Activated CD4-positive, alpha-beta memory T cell treated with anti-CD3 and anti-CD28 coated beads, Interleukin-2, amount 10 ng/mL, durations not matched to agents 7 days and 5 days (primary cell): ENCODE measurements around the gene CAMK2B. TPM values are rescaled to one million over a fixed set of nuclear protein-coding genes. Genes with fewer than 3 reads are reported as not detected.
A peak's percentile ranks its signal among the peaks of the same experiment; 100 is the strongest.

Experiments
- CTCF ChIA-PET: fragments of 350-600 bp; sonication (Branson Sonifier 250); formaldehyde crosslinking; loops from one replicate; lab custom pipeline; 2021; ENCODE audit warnings: antibody characterized with exemption, inconsistent platforms; lab: Charles Lee
- POLR2A ChIA-PET: fragments of 350-600 bp; sonication (Branson Sonifier 250); formaldehyde crosslinking; loops from one replicate; lab custom pipeline; 2021; ENCODE audit warnings: antibody characterized with exemption; lab: Charles Lee
- DNase-seq: peaks from one replicate; pipeline ENCODE4 v3.0.0-alpha.2; 2020
- H3K27ac Mint-ChIP-seq: one replicate; pipeline ENCODE4 v1.8.0; 2021; ENCODE audit warnings: mild to moderate bottlenecking, mixed read lengths
- H3K27me3 Mint-ChIP-seq: one replicate; pipeline ENCODE4 v1.8.0; 2021; ENCODE audit warnings: mixed read lengths
- H3K36me3 Mint-ChIP-seq: one replicate; pipeline ENCODE4 v1.8.0; 2021; ENCODE audit warnings: low read depth, mixed read lengths
- H3K4me1 Mint-ChIP-seq: one replicate; pipeline ENCODE4 v1.8.0; 2021; ENCODE audit warnings: mixed read lengths
- H3K4me3 Mint-ChIP-seq: one replicate; pipeline ENCODE4 v1.8.0; 2021; ENCODE audit warnings: mild to moderate bottlenecking, mixed read lengths
- H3K9me3 Mint-ChIP-seq: one replicate; pipeline ENCODE4 v1.8.0; 2021; ENCODE audit warnings: mixed read lengths
- total RNA-seq, 2 experiments: library from RNA; stranded (reverse); gene quantifications; one replicate each; pipeline ENCODE4 v1.2.3, GENCODE V29; 2021

CAMK2B gene
- total RNA-seq, 2 experiments from 2014 or later = 0.10 TPM; not detected in 1

DNA sequence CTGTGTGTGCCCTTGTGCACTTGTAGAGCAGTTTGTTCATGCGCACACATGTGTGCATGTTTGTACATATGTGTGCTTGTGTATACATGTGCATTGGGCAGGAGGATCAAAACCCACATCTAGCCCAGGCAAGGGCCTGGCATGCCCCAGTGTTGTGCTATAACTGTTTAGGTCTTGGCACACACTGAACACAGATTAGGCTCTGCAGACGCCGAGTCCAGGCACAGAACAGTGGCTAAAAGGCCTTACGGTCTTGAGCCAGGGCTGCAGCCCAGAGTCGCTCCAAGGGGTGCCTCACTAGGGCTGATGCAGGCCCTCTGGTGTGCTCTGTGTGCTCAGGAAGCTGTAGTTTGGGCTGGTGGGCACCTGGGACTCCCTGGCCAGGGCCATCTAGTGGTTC lies 68.9 kb downstream of the CAMK2B start:
- H3K4me3 Mint-ChIP-seq = no peak overlapping the region
- no peaks in the 10 kb centered on the region for H3K36me3 Mint-ChIP-seq
- H3K4me1 Mint-ChIP-seq = peaks cover 29% of the 10 kb centered on the region
- ChIA-PET POLR2A (interaction anchor here (3.7 kb wide), 1 partner anchor 233 kb away, joined by 20 read pairs; the partner anchor contains the start of gene NUDCD3), CTCF (no interaction called here)
- H3K9me3 Mint-ChIP-seq = peaks cover 4% of the 10 kb centered on the region
- no peaks in the 10 kb centered on the region for H3K27me3 Mint-ChIP-seq
- no peak for DNase-seq
- no peak overlapping the region for H3K27ac Mint-ChIP-seq

DNA sequence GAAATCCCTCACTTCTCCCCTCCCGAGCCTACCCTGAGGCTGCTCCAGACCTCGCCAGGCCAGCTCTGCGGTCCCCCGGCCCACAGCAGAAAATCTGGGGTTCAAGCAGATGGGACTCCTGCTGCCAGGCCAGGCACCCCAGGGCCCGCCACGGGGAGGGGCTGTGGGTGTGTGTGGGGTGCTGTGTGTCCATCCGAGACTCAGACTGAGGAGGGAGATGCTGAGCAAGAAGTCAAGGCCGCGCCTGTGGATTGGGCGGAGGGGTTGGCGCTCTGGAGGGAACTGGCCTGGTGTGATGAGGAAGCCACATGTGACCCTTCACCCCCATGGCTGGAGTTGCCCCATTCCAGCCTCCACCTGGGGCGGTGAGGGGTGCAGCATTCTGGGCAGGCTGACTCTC lies 73.5 kb downstream of the CAMK2B start:
- H3K27me3 Mint-ChIP-seq = no peaks in the 10 kb centered on the region
- ChIA-PET CTCF (interaction anchor here (1.1 kb wide), 1 partner anchor 11 kb away, joined by 3 read pairs; no protein-coding TSS in a partner anchor), POLR2A (no interaction called here)
- no peak overlapping the region for H3K27ac Mint-ChIP-seq
- peaks cover 4% of the 10 kb centered on the region for H3K9me3 Mint-ChIP-seq
- no peak overlapping the region for H3K4me3 Mint-ChIP-seq
- no peaks in the 10 kb centered on the region for H3K4me1 Mint-ChIP-seq
- no peak for DNase-seq
- no peaks in the 10 kb centered on the region for H3K36me3 Mint-ChIP-seq

DNA sequence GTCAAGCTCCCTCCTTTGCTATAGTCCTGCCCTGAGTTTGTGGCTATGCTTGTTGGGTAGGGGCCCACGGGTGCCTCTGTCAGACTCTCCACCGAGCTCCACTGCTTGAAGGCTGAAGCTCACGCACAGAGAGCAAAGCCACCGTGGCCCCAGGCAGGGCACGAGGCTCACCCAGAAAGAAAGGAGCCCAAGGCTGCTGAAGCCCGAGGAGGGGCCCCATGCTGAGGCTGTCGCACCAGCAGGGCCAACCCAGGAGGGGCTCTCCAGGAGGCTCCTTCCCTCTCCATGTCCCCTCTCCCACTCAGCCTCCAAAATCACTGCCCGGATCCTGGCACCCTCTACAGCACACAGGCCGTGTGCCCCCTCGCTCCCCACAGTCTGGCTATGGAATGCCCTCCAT lies 74.1 kb downstream of the CAMK2B start:
- ChIA-PET CTCF (interaction anchor here (0.9 to 1.1 kb wide), 2 partner anchors 11 to 211 kb away, joined by 3 to 4 read pairs; no protein-coding TSS in a partner anchor), POLR2A (no interaction called here)
- Mint-ChIP-seq H3K36me3 (no peaks in the 10 kb centered on the region), H3K27ac (no peak overlapping the region), H3K4me1 (no peaks in the 10 kb centered on the region), H3K27me3 (no peaks in the 10 kb centered on the region), H3K9me3 (peaks cover 4% of the 10 kb centered on the region), H3K4me3 (no peak overlapping the region)
- no peak for DNase-seq

DNA sequence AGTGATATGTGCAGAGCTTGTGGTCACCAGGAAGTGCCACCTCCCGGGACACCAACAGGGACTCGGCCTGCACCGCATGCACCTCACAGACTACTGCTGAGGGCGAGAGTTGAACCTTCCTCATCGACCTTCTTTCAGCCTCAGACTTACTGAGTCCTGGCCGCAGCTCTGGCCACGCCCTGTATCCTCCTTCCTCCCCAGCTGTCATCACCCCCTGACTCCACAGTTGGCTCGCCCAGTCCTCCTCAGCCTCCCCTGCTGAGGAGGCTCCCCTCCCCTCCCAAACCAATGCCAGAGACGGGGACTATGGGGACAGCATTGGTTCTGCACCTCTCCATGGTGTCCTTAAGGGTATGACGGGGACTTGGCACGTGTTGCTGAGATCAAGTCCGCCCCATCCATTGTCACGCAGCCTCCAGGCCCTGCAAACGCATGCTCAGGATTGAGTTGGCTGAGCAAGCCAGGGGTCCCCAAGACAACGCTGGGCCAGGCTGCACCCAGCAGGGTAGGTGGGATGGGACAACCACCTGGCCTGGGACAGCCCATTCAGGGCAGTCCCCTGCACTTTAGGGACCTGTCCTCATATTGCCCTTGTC lies 75.7 kb downstream of the CAMK2B start:
- Mint-ChIP-seq H3K9me3 (peaks cover 2% of the 10 kb centered on the region), H3K36me3 (no peaks in the 10 kb centered on the region), H3K4me1 (no peaks in the 10 kb centered on the region), H3K4me3 (no peak overlapping the region), H3K27me3 (no peaks in the 10 kb centered on the region), H3K27ac (no peak overlapping the region)
- POLR2A ChIA-PET = interaction anchor here (0.5 kb wide), 1 partner anchor 186 kb away, joined by 3 read pairs; no protein-coding TSS in a partner anchor
- no peak for DNase-seq
- CTCF ChIA-PET = interaction anchor here (0.7 kb wide), 1 partner anchor 8 kb away, joined by 3 read pairs; no protein-coding TSS in a partner anchor

DNA sequence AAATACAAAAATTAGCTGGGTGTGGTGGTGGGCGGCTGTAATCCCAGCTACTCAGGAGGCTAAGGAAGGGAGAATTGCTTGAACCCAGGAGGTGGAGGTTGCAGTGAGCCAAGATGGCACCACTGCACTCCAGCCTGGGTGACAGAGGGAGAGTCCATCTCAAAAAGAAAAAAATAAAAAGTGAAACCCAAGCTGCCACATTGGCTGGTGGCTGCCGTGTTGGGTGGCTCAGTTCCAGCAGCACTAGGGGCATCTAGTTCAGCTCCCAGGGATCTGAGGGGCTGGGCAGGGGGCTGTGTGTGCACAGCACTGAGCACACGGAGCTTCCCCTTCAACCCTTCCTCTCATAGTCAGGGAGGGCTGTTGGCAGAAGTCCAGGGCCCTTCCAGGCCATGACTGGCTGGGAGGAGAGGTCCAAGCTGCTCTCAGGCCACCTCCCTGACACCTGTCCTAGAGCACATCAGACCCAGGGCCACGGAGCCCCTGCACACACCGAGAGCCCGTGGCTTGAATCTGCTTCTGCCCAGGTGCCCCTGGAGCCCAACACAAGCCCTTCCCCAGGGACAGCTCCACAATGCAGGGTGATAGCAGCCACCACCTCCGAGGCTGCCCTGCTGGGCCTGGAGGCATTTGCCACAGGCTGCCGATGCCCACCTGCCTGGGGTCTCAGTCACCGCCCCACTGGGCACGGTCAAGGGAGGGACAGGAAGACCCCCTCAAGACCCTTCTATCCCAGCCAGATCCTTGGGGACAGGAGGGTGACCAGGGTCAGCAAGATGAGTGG lies 77.3 kb downstream of the CAMK2B start:
- Mint-ChIP-seq H3K9me3 (no peaks in the 10 kb centered on the region), H3K4me1 (no peaks in the 10 kb centered on the region), H3K27me3 (no peaks in the 10 kb centered on the region), H3K27ac (no peak overlapping the region), H3K4me3 (no peak overlapping the region), H3K36me3 (no peaks in the 10 kb centered on the region)
- DNase-seq = no peak
- ChIA-PET POLR2A (no interaction called here), CTCF (no interaction called here)

DNA sequence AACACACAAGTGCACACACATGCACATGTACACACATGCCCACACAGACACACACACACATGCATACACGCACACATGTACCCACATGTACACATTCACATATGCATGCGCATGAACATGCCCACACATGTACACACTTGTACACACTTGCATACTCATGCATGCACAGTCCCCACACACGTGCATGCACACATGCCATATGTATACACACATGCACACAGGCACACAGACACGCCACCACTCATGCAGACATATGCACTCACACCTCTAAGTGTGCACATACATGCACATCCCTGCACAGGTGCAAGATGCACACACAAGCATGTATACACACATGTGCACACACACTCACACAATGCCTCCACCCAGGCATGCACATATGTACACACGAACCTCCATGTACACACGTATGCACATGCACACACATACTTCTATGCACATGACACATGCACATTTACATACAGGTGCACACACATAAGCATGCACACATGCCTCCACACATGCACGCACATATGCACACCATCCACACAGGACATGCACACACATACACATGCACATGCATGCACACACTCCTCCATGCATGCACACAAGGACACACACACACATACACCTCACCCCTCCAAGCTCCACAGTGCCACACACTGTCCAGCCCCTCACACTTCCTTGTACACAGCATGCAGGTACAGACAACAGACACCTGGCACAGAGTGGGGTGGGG lies 78.8 kb downstream of the CAMK2B start:
- H3K9me3 Mint-ChIP-seq = no peaks in the 10 kb centered on the region
- no peak overlapping the region for H3K27ac Mint-ChIP-seq
- no peaks in the 10 kb centered on the region for H3K27me3 Mint-ChIP-seq
- CTCF ChIA-PET = no interaction called here
- no peaks in the 10 kb centered on the region for H3K4me1 Mint-ChIP-seq
- POLR2A ChIA-PET = no interaction called here
- no peak for DNase-seq
- H3K36me3 Mint-ChIP-seq = no peaks in the 10 kb centered on the region
- no peak overlapping the region for H3K4me3 Mint-ChIP-seq

DNA sequence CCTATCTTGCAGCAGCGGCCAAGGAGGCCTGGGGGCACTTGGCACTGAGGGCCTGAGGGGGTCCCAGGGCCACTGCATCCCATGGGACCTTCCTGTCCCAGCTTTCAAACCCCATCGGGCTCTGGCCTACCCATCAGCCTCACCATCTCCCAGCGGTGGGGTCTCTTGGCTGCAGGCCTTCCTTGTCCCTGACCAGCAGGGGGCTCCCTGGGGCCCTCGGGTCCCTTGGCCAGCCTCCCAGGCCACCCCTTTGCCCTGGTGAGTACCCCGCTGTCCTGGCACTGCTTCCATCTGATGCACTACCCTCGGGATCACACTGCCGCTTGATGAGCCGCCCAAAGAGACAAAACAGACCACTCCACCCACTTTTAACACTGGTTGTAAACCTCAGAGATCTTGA lies 81.1 kb downstream of the CAMK2B start:
- Mint-ChIP-seq H3K9me3 (no peaks in the 10 kb centered on the region), H3K36me3 (no peaks in the 10 kb centered on the region), H3K4me1 (no peaks in the 10 kb centered on the region), H3K4me3 (no peak overlapping the region), H3K27ac (no peak overlapping the region), H3K27me3 (no peaks in the 10 kb centered on the region)
- peak; percentile 31 for DNase-seq
- POLR2A ChIA-PET = no interaction called here
- CTCF ChIA-PET = interaction anchor here (1.2 kb wide), 1 partner anchor 104 kb away, joined by 3 read pairs; no protein-coding TSS in a partner anchor

DNA sequence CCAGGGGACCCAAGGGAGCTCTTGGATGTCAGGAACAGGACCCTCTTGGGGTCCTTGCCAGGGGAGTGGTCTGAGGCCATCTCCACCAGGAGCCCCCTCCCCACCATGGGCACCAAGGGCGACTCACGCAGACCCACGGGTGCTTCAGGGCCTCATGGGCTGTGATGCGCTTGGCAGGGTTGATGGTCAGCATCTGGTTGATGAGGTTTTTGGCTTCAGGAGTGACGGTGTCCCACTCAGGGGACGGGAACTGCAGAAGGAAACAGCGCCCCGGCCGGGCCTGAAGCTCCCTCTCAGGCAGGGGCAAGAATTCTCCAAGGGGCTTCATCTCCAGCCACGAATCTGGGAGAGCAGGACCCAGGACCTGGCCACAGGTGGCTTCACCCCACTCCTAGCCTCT lies 83.3 kb downstream of the CAMK2B start:
- Mint-ChIP-seq H3K4me1 (no peaks in the 10 kb centered on the region), H3K4me3 (no peak overlapping the region), H3K9me3 (no peaks in the 10 kb centered on the region), H3K27ac (no peak overlapping the region), H3K27me3 (no peaks in the 10 kb centered on the region), H3K36me3 (no peaks in the 10 kb centered on the region)
- ChIA-PET POLR2A (no interaction called here), CTCF (interaction anchor here (0.5 to 1.8 kb wide), 6 partner anchors 228 to 323 kb away, joined by 3 to 29 read pairs (median 5); no protein-coding TSS in a partner anchor)
- DNase-seq = no peak

DNA sequence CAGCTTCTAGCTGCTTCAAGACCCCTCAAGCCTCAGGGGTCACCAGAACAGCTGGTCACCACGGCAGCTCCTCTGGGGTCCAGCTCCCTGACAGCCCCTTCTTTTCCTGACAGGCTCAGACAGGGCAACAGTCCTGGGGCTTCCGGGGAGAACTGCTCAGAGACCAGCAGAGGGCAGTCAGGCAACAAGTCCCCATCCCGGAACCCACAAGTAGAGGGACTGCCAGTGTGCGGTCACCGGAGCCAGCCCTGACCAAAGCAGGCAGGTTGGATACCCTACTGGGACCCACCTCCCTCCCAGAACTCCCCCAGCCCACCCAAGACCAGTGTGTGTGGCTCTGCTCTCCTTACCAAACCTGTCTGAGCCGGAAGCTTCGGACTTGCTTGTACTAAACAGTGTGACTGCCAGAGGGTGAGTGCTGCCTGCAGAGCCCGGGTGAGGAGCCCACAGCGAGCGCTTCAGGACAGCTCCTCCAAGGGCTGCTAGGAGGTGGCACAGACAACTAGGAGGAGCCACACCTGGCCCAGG lies 84.3 kb downstream of the CAMK2B start:
- H3K4me3 Mint-ChIP-seq = no peak overlapping the region
- H3K4me1 Mint-ChIP-seq = no peaks in the 10 kb centered on the region
- no peaks in the 10 kb centered on the region for H3K36me3 Mint-ChIP-seq
- ChIA-PET CTCF (interaction anchor here (0.5 to 1.8 kb wide), 17 partner anchors 8 to 333 kb away, joined by 3 to 29 read pairs (median 4); partner anchors contain the start of genes DDX56 and YKT6), POLR2A (no interaction called here)
- H3K27ac Mint-ChIP-seq = peak overlapping the region; percentile 31
- no peaks in the 10 kb centered on the region for H3K9me3 Mint-ChIP-seq
- H3K27me3 Mint-ChIP-seq = no peaks in the 10 kb centered on the region
- peak; percentile 70 for DNase-seq

DNA sequence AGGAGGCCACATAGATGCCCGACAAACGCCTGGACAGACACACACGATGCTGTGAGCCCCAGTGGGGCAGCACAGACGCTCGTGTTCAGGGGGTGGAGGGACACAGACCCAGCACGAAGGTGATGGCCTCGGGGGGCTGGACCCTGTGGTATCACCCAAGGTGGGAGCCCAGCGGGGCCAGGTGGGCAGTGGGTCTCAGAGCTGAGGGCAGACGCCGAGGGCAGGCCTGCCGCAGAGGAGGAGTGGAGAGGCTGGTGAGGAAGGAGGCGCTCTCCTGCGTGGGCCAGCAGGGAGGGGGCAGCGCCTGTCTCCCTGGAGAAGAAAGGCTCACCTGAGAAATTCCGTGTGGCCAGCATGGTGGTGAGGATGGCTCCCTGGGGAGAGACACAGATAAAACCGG lies 85.0 kb downstream of the CAMK2B start:
- ChIA-PET CTCF (interaction anchor here (0.5 to 1.8 kb wide), 13 partner anchors 11 to 334 kb away, joined by 3 to 29 read pairs (median 4); partner anchors contain the start of genes DDX56 and YKT6), POLR2A (no interaction called here)
- Mint-ChIP-seq H3K4me1 (no peaks in the 10 kb centered on the region), H3K27ac (no peak overlapping the region), H3K36me3 (no peaks in the 10 kb centered on the region), H3K4me3 (no peak overlapping the region), H3K9me3 (no peaks in the 10 kb centered on the region), H3K27me3 (no peaks in the 10 kb centered on the region)
- DNase-seq = no peak

DNA sequence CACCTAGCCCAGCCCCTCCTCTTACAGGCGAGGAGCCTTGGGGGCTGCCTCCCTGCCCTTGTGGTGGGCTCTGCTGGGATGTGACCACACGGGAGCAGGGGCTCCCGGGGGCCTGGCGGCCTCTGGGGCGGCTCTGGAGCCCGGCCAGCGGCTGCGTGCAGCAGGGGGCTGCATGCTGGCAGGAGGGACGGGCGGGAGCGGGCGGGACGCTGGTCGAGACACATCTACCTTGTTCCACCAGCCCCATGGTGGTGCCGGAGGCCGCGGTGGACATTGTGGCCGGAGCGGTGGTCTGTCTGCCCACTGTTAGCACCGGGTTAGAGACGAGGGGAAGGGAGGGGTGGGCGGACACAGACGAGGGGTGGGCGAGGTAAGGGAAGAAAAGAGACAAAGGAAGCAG lies 86.0 kb downstream of the CAMK2B start:
- Mint-ChIP-seq H3K4me3 (no peak overlapping the region), H3K27me3 (no peaks in the 10 kb centered on the region), H3K9me3 (no peaks in the 10 kb centered on the region), H3K27ac (no peak overlapping the region), H3K36me3 (no peaks in the 10 kb centered on the region), H3K4me1 (no peaks in the 10 kb centered on the region)
- POLR2A ChIA-PET = no interaction called here
- CTCF ChIA-PET = no interaction called here
- DNase-seq = no peak

DNA sequence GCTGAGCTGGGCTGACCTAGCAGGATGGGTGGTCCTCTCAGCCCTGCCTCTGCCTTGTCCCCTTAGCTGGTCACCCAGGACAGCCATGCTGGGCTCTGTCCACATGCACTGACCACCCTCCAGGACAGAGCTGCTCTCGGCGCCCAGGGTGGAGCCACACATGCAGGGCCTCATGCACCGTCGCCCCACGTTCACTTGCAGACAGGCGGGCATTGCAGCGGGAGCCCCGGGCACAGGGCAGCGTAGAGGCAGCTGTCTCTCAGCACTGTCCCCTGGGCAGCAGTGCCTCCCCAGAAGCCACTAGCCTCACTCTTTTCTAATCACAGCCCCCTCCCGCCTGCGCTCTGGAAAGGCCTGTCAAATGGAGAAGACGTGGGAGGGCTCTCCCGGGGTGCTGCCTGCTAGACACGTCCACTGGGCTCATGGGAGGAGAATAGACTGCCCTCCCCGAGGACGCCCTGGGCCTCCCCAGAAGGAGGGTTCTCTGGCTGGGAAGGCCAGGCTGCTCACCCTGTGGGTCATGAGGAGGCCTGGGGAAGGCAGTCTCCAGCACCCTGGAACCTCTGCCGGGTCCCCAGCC lies 87.2 kb downstream of the CAMK2B start:
- Mint-ChIP-seq H3K36me3 (no peaks in the 10 kb centered on the region), H3K27me3 (no peaks in the 10 kb centered on the region), H3K27ac (no peak overlapping the region), H3K4me3 (no peak overlapping the region), H3K4me1 (no peaks in the 10 kb centered on the region), H3K9me3 (no peaks in the 10 kb centered on the region)
- ChIA-PET POLR2A (no interaction called here), CTCF (no interaction called here)
- no peak for DNase-seq
